ENCODE results near the gene TMPRSS6. TPM values are rescaled to one million over a fixed set of nuclear protein-coding genes. Genes with fewer than 3 reads are reported as not detected.

TMPRSS6 gene
- total RNA-seq, 1 donor from 2014 or later: not detected

DNA sequence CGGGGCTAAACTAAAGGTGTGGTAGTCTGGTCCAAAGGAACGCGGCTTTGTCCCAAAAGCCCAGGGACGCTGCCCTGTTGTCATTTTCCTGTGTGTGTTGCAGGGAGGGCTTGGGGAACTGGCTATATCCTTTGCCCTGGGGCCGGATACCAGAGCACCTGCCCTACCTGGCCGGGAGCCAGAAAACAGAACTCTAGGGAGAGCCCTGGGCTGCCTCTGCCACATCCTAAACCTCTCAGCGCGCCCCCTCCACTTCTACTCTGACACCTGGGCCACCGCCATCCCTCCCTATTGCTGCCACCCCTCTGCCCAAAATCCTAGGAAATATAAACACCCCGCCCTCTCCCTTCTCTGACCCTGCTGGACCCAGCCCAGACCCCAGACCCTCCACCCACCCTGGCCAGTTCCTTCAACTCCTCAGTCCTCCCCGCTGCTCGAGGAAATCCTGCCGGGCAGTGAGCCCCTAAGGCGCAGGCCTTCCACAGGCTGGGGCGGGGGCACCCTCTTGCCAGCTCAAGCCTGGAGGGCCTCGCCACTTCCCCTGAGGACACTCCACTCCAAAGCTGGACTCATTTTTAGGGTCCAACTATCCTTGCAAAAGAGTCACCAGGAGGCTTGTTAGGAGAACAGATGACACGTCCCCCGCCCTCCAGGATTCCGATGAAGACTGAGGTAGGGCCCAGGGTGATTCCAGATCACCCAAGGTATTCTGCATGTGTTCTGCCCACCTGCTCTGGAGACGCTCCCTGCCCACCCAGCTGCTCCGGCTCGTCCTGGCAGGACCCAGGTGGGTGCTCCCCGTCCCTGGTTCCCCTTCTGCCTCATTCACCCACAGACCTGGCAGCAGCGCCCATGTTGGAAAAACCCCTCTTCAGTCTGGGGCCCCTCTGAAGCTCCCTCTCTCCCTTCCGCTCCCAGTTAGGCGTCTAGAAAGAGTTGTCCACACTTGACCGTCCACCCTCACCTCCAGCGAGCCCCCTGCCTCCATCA is 45.8 kb downstream of the TMPRSS6 start:
- H3K4me3 ChIP-seq: no peak overlapping the region
- intact Hi-C loops (cut with micrococcal nuclease): no loop called here
- no peak for DNase-seq
- peaks cover 40% of the 10 kb centered on the region for H3K27me3 ChIP-seq (ENCODE audit: low read depth)
- no peak overlapping the region for H3K27ac ChIP-seq (replicated peaks)
- no peaks in the 10 kb centered on the region for H3K9me3 ChIP-seq (replicated peaks)
- TF ChIP-seq CTCF (IDR thresholded peaks at IDR 0.05; ENCODE audit: borderline replicate concordance): no peak
- peaks cover 24% of the 10 kb centered on the region for H3K36me3 ChIP-seq
- H3K4me1 ChIP-seq: no peaks in the 10 kb centered on the region

DNA sequence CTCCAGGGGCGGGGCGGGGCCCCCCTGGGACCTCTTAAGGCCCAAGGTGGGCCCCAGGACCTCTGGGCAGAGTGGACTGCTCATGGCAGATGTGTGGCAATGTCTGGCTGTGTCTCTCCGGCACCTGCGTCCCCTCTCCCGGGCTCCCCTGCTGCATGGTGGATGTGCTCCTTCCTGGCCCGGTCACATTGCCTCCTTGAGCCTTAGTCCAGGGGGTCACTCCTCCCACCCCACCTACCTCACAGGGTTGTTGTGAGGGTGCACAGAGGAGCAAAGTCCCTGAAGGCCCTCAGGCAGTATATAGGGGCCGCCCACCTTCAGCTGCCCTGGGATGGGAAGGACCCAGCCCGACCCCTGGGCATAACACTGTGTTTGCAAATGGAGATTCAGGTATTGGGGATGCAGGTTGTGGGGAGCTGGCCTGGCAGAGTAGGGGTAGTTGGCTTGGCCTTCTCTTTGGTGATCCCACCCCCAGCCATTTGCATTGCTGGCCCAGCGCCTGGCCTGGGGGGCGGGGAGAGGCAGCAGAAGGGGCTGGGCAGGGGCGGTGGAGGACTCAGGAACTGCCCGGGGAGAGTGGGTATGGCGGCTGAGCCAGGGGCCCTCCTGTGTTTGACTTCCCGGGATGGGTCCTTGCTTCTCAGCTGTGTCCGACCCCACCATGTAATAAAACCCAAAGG is 46.7 kb downstream of the TMPRSS6 start:
- no peak for TF ChIP-seq CTCF (IDR thresholded peaks at IDR 0.05; ENCODE audit: borderline replicate concordance)
- DNase-seq: no peak
- intact Hi-C loops (cut with micrococcal nuclease): no loop called here
- H3K36me3 ChIP-seq: peaks cover 29% of the 10 kb centered on the region
- H3K4me3 ChIP-seq: no peak overlapping the region
- no peaks in the 10 kb centered on the region for H3K9me3 ChIP-seq (replicated peaks)
- peaks cover 32% of the 10 kb centered on the region for H3K27me3 ChIP-seq (ENCODE audit: low read depth)
- no peaks in the 10 kb centered on the region for H3K4me1 ChIP-seq
- no peak overlapping the region for H3K27ac ChIP-seq (replicated peaks)

DNA sequence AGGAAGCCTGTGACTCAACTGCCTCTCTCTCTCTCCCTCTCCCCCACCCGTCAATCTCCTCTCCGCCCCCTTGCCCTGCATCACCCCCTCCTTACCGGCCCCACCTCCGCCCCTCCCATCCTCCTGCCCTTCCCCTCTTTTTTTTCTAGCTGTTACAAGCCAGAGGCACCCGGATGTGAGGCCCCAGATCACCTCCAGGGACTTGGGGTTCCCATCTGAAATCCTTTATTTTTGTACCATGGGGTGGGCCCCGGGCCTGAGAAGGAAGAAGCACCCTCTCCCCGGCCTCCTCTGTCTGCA is 47.2 kb downstream of the TMPRSS6 start:
- TF ChIP-seq CTCF (IDR thresholded peaks at IDR 0.05; ENCODE audit: borderline replicate concordance): no peak
- Histone ChIP-seq H3K27ac (replicated peaks) (no peak overlapping the region), H3K4me1 (no peaks in the 10 kb centered on the region), H3K36me3 (peaks cover 34% of the 10 kb centered on the region), H3K27me3 (ENCODE audit: low read depth) (peaks cover 26% of the 10 kb centered on the region), H3K4me3 (no peak overlapping the region), H3K9me3 (replicated peaks) (no peaks in the 10 kb centered on the region)
- intact Hi-C loops (cut with micrococcal nuclease): no loop called here
- DNase-seq: no peak

DNA sequence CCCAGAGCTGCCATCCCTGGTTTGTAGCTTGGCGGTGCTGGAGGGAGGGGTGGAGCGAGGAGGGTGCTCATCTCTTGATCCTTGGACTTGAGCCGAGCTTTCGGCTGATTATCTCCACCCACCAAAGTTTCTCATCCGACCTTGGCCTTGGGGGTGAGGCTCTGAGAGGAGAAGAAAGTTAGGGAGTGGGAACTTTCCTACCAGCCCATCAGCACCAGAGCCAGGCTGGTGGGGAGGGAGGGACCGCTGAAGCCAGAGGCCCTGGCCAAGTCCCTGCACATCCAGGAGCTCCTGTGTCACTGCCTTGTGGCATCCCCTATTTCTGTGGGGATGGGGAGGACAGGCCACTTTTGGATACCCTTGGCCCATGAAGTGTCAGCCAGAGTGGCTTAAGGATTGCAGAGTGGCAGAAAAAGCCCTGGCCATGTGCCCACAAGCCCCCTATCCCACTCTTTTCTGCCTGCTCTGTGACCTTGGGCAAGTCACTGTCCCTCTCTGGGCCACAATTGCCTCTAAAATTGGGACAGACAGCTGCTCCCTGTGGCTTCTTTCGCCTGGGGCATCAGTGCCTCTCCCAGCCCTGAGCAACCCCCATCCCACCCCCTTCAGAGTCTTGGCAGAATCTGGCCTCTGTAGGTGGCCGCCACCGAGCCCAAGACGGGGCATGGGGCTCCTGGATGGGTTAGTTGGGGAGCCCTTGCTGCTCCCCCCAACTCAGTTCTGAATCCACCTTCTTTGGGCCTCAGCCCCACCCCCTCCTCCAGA is 47.7 kb downstream of the TMPRSS6 start:
- peaks cover 21% of the 10 kb centered on the region for H3K27me3 ChIP-seq (ENCODE audit: low read depth)
- DNase-seq: no peak
- no peak for TF ChIP-seq CTCF (IDR thresholded peaks at IDR 0.05; ENCODE audit: borderline replicate concordance)
- no peaks in the 10 kb centered on the region for H3K4me1 ChIP-seq
- H3K27ac ChIP-seq (replicated peaks): no peak overlapping the region
- H3K9me3 ChIP-seq (replicated peaks): no peaks in the 10 kb centered on the region
- intact Hi-C loops (cut with micrococcal nuclease): no loop called here
- H3K4me3 ChIP-seq: no peak overlapping the region
- H3K36me3 ChIP-seq: peaks cover 40% of the 10 kb centered on the region

DNA sequence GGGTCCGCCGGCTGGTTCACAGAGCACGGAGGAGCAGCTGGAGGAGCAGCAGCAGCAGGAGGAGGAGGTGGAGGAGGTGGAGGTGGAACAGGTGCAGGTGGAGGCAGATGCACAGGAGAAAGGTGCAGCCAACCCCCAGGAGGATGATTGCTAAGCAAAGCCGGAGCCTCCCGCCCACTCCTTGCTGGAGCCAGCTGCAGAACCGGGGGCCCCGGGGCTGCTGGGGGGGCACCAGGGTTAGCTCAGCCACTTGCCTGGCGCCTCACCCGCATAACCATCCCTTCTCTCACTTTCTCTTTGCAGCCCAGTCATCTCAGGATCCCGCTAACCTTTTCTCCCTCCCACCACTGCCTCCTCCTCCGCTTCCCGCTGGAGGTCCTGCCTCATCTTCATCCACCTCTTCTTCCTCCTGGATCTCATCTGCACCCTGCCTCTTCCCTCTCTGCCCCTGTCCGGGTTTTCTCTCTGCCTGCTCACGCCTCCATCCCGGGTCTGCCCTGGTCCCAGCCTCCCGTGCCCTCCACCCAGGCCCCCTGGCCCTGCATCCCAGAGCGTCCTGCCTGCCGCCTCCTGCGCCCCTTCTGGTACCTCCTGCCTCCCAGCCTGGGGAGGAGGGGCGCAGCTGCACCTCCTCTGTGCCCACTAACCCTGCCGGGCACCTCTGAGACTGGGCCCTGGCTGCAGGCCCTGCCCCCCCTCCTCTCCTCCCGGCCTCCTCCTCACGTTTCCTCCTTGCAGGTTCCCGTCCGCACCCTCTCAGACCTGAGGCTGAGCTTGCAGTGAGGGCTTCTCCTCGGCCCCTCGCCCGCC is 48.5 kb downstream of the TMPRSS6 start:
- Histone ChIP-seq H3K9me3 (replicated peaks) (no peaks in the 10 kb centered on the region), H3K27ac (replicated peaks) (no peak overlapping the region), H3K27me3 (ENCODE audit: low read depth) (peaks cover 13% of the 10 kb centered on the region), H3K36me3 (peaks cover 48% of the 10 kb centered on the region), H3K4me1 (no peaks in the 10 kb centered on the region), H3K4me3 (no peak overlapping the region)
- no peak for TF ChIP-seq CTCF (IDR thresholded peaks at IDR 0.05; ENCODE audit: borderline replicate concordance)
- intact Hi-C loops (cut with micrococcal nuclease): no loop called here
- no peak for DNase-seq
